Skin epidermis (tissue), 12 donors: Measurements from ENCODE around the gene CACNA2D2.
A peak's percentile ranks its signal among the peaks of the same experiment; 100 is the strongest.

Source experiments
- H3K27ac ChIP-seq, 21 experiments: fragments of 200-600 bp; sonication (generic) in 11 of 21; one replicate each; pipeline ENCODE4 v1.5.0; 2020; ENCODE audit warnings: mild to moderate bottlenecking in 3 of 21, inconsistent platforms in 2 of 21, moderate library complexity in 2 of 21
- H3K4me3 ChIP-seq, 7 experiments: fragments of 200-600 bp; sonication (generic) in 2 of 7; one replicate each; pipeline ENCODE4 v1.5.0; 2020; ENCODE audit warnings: inconsistent platforms in 2 of 7, mild to moderate bottlenecking in 2 of 7, moderate library complexity in 1 of 7

CACNA2D2 gene

GRCh38 chr3:50340448-50341329, 162.7 kb downstream of the CACNA2D2 start, which contains the start of gene RASSF1:
TSS of gene RASSF1 (minus strand) at chr3:50340836. CDS start at chr3:50340805, 31 bp downstream.
- peak within 1 kb of the TSS; percentile 42 to 87 (median 61) for H3K4me3 ChIP-seq
- H3K27ac ChIP-seq: peak within 1 kb of the TSS; percentile 58 to 98 (median 96)

- peak overlapping the region; percentile 42 to 87 (median 61) for H3K4me3 ChIP-seq
- H3K27ac ChIP-seq: peak overlapping the region; percentile 58 to 98 (median 96)
Measured at GRCh38 chr3:50340147-50340447, 163.3 kb downstream of the CACNA2D2 start.

GRCh38 chr3:50339485-50340146, 163.8 kb downstream of the CACNA2D2 start:
- Histone ChIP-seq H3K4me3 (peak overlapping the region; percentile 42 to 87 (median 61)), H3K27ac (peak overlapping the region in 20 of 21 experiments; percentile 77 to 98 (median 97))

- H3K27ac ChIP-seq: peak overlapping the region in 20 of 21 experiments; percentile 88 to 99 (median 97)
- peak overlapping the region; percentile 42 to 90 (median 73) for H3K4me3 ChIP-seq
Measured at GRCh38 chr3:50338965-50339364, 164.5 kb downstream of the CACNA2D2 start.

- H3K27ac ChIP-seq: peak overlapping the region; percentile 74 to 99 (median 97)
- H3K4me3 ChIP-seq: peak overlapping the region; percentile 65 to 94 (median 86)
Measured at GRCh38 chr3:50337175-50337861, 166.1 kb downstream of the CACNA2D2 start.

GRCh38 chr3:50336452-50337174, 166.8 kb downstream of the CACNA2D2 start:
- H3K27ac ChIP-seq: peak overlapping the region; percentile 74 to 99 (median 97)
- H3K4me3 ChIP-seq: peak overlapping the region; percentile 65 to 94 (median 86)

GRCh38 chr3:50334339-50335075, 168.9 kb downstream of the CACNA2D2 start:
- Histone ChIP-seq H3K27ac (peak overlapping the region in 17 of 21 experiments; percentile 2 to 99 (median 73)), H3K4me3 (peak overlapping the region in 1 of 7 experiments; percentile 4)

GRCh38 chr3:50333744-50334328, 169.6 kb downstream of the CACNA2D2 start:
- Histone ChIP-seq H3K27ac (peak overlapping the region in 18 of 21 experiments; percentile 2 to 99 (median 72)), H3K4me3 (no peak overlapping the region)

GRCh38 chr3:50331364-50331907, 172.0 kb downstream of the CACNA2D2 start:
- H3K27ac ChIP-seq: no peak overlapping the region
- no peak overlapping the region for H3K4me3 ChIP-seq

GRCh38 chr3:50330330-50330729, 173.1 kb downstream of the CACNA2D2 start:
- H3K4me3 ChIP-seq: no peak overlapping the region
- no peak overlapping the region for H3K27ac ChIP-seq

GRCh38 chr3:50327943-50328691, 175.3 kb downstream of the CACNA2D2 start, which contains the start of gene TUSC2:
TSS of gene TUSC2 (minus strand) at chr3:50328223. CDS start at chr3:50328099, 124 bp downstream.
- Histone ChIP-seq H3K4me3 (peak within 1 kb of the TSS; percentile 66 to 95 (median 90)), H3K27ac (peak within 1 kb of the TSS; percentile 6 to 94 (median 86))

GRCh38 chr3:50327129-50327528, 176.3 kb downstream of the CACNA2D2 start:
- Histone ChIP-seq H3K27ac (peak overlapping the region in 16 of 21 experiments; percentile 70 to 94 (median 88)), H3K4me3 (peak overlapping the region; percentile 66 to 95 (median 90))

- H3K4me3 ChIP-seq: no peak overlapping the region
- H3K27ac ChIP-seq: peak overlapping the region in 1 of 21 experiments; percentile 32
Measured at GRCh38 chr3:50326182-50326541, 177.3 kb downstream of the CACNA2D2 start.

- no peak overlapping the region for H3K4me3 ChIP-seq
- H3K27ac ChIP-seq: peak overlapping the region in 5 of 21 experiments; percentile 32 to 98 (median 44)
Measured at GRCh38 chr3:50325497-50326181, 177.8 kb downstream of the CACNA2D2 start.

GRCh38 chr3:50325113-50325480, 178.3 kb downstream of the CACNA2D2 start:
- Histone ChIP-seq H3K27ac (peak overlapping the region in 9 of 21 experiments; percentile 5 to 98 (median 44)), H3K4me3 (no peak overlapping the region)

GRCh38 chr3:50324351-50325112, 178.9 kb downstream of the CACNA2D2 start:
- no peak overlapping the region for H3K4me3 ChIP-seq
- peak overlapping the region in 18 of 21 experiments; percentile 36 to 99 (median 98) for H3K27ac ChIP-seq
